Stimulated activated CD4-positive, alpha-beta T cell treated with anti-CD3 and anti-CD28 coated beads, TNF-alpha, amount 100 ng/mL, for 24 hours (primary cell): ENCODE results near the gene BCL2.

ENCODE experiments used
- DNase-seq, 3 experiments: peaks; one replicate each; pipeline ENCODE4 v3.0.0-alpha.2; 2020; ENCODE audit warnings: low read depth in 3 of 3

BCL2 gene

GRCh38 chr18:63085611-63086010 lies 234.0 kb downstream of the BCL2 start:
- DNase-seq = no peak

DNA sequence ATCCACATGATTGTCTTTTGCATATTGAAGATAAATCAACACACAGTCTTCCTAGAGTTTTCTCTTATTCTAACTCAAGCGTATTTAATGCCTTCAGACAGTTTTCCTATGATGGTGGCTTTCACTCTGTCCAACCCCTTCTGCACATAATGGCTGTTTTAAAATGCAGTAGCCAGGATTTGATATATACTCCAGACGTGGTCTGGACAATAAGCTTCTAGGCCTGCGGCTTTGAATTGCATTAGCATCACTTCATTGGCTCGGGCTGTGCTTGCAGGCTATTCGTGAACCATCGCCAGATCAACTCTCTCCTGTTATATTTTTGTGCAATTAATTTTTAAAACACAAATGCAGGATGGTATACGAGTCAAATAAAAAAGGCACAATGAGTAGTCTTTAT lies 235.3 kb downstream of the BCL2 start:
- DNase-seq = no peak

GRCh38 chr18:63083555-63083954 lies 236.0 kb downstream of the BCL2 start:
- no peak for DNase-seq

DNA sequence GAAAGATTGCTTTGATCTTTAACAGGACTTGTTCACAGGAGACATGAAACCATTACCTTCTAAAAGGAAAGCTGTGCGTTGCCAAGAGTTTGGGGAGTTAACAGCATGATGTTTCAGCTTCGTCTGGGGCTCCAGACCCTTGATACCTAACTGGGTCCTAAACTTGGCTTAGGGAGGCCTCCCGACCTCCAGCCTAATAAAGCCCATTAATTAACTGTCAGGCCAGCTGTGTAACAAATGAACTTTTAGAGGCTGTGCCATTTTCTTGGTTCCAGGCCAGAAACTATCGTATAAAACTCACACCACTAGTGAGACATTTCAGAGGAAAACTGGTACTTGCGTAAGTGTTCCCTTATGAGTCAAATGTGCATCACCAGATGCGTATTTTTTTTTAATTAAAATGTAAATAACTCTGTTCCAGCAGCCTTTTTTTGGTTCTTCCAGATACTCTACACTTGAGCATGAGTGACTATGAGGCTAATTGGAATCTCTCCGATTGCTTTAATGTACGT lies 236.5 kb downstream of the BCL2 start:
- no peak for DNase-seq

DNA sequence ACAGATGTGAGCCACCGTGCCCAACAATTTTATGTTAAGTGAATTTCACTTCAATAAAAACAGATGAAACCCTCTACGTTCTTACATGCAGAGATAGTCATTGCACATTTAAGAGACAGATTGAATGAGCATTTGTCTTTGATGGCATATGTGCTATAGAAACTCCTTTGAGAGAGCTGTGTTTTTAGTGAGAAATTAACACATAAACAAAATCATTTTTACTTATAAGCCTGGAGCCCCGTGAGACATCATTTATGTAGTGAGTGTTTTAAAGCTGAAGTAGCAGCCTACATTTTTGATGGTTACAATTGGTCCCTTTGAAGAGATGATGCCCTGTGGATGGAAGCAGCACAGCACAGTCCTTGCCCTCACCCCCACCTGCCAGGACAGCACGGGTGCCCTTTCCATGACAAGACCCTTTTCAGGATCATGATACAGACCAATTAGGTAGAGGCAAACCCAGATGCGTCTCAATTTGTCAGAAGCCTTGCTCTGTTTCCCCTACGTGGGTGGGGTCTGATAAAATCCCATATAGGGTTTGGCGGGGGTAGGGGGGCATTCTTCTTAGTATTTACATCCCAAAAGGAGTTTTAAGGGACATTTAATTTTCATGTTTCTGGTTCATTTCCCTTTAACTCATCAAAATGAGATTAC lies 237.1 kb downstream of the BCL2 start:
- no peak for DNase-seq

GRCh38 chr18:63079114-63079513 lies 240.5 kb downstream of the BCL2 start:
- no peak for DNase-seq

- no peak for DNase-seq
Observed at GRCh38 chr18:63078471-63078870, 241.1 kb downstream of the BCL2 start.

DNA sequence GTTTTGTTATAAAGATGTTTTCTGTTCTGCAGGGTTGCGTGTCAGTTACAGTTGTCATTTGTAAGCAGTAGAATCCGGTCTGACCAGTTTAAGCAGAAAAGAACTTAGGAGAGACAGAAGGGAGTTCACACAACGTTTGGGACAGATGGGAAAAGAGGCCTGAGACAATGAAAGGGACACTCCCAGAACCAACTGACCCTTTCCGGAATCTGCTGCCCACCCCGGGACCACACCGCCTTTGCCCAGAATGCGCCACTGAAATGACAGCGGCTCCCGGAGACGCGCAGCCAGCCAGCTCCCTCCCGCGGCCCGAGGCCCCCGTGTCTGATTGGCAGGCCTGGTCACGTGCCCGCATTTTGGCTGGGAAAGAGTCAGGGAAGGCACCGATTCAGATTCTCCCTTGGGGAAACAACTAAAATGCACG lies 244.6 kb downstream of the BCL2 start:
- peak; percentile 19 to 68 (median 39) for DNase-seq

- DNase-seq = no peak
Observed at GRCh38 chr18:63073481-63073880, 246.1 kb downstream of the BCL2 start.
